ENCODE measurements around the gene NOTUM. TPM values are rescaled to one million over a fixed set of nuclear protein-coding genes. Genes with fewer than 3 reads are reported as not detected.
A peak's percentile ranks its signal among the peaks of the same experiment; 100 is the strongest.

NOTUM gene
- total and polyA plus RNA-seq, 9 of the 15 experiments (the other 6 are each of a cell fraction or from before 2014, with no cell fraction given): 0.03 to 14.0 (median 4.1) TPM

DNA sequence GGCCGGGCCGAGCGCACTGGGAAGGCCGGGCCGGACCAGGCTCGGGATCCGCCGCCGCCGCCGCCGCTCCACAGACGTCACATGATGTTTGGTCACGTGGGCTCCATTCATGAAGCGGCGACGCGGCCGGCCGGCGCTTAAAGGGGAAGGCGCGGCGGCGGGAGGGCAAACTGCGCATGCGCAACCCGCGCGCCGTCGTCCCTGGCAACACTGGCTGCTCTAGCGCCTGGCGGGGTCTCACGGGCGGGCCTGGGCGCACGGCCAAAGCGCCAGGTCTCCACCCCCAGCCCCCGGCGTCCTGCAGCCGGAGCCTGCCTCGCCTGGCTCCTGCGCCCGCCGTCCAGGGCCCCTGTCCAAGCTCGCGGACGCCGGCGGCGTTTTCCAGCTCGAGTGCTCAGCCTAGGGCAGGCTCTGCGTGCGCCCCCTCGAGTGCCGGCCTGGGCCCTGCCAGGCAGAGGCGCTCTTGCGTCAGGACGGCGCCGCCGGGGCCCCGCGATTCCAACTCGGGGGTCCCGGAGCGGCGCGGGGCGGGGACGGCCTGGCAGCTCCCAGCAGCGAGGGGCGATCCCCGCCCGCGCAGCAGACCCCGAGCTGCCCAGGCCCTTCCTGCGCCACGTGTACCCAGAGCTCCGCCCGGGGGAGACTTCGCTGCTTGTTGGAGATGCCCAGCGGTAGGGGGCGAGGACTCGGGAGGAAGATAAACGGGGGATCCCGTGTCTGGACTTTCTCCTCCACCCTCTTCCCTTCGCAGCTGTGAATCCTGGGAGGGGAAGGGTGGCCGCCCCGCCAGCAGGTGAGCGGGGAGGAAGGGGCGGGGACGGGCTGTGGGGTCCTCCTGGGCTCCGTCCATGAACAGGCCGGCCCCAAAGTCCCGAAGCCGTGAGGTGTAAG, 33.1 kb downstream of the NOTUM start, which contains the start of gene MAFG (continued):
- TF ChIP-seq, protein P1, sequence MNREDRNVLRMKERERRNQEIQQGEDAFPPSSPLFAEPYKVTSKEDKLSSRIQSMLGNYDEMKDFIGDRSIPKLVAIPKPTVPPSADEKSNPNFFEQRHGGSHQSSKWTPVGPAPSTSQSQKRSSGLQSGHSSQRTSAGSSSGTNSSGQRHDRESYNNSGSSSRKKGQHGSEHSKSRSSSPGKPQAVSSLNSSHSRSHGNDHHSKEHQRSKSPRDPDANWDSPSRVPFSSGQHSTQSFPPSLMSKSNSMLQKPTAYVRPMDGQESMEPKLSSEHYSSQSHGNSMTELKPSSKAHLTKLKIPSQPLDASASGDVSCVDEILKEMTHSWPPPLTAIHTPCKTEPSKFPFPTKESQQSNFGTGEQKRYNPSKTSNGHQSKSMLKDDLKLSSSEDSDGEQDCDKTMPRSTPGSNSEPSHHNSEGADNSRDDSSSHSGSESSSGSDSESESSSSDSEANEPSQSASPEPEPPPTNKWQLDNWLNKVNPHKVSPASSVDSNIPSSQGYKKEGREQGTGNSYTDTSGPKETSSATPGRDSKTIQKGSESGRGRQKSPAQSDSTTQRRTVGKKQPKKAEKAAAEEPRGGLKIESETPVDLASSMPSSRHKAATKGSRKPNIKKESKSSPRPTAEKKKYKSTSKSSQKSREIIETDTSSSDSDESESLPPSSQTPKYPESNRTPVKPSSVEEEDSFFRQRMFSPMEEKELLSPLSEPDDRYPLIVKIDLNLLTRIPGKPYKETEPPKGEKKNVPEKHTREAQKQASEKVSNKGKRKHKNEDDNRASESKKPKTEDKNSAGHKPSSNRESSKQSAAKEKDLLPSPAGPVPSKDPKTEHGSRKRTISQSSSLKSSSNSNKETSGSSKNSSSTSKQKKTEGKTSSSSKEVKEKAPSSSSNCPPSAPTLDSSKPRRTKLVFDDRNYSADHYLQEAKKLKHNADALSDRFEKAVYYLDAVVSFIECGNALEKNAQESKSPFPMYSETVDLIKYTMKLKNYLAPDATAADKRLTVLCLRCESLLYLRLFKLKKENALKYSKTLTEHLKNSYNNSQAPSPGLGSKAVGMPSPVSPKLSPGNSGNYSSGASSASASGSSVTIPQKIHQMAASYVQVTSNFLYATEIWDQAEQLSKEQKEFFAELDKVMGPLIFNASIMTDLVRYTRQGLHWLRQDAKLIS (CRISPR knock-in tag; IDR thresholded peaks at IDR 0.05): peak; percentile 45
- TF ChIP-seq BMI1 (IDR thresholded peaks at IDR 0.05; ENCODE audit: low read length): peak; percentile 73
- TF ChIP-seq, protein P2, sequence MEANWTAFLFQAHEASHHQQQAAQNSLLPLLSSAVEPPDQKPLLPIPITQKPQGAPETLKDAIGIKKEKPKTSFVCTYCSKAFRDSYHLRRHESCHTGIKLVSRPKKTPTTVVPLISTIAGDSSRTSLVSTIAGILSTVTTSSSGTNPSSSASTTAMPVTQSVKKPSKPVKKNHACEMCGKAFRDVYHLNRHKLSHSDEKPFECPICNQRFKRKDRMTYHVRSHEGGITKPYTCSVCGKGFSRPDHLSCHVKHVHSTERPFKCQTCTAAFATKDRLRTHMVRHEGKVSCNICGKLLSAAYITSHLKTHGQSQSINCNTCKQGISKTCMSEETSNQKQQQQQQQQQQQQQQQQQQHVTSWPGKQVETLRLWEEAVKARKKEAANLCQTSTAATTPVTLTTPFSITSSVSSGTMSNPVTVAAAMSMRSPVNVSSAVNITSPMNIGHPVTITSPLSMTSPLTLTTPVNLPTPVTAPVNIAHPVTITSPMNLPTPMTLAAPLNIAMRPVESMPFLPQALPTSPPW (CRISPR knock-in tag; IDR thresholded peaks at IDR 0.05): peak; percentile 32
- peak; percentile 52; the same call in 1 of the 2 replicates for TF ChIP-seq PHF8 (IDR thresholded peaks at IDR 0.05; ENCODE audit: borderline replicate concordance, low read length)
- TF ChIP-seq MEIS2 (IDR thresholded peaks at IDR 0.05; ENCODE audit: partially characterized antibody): peak; percentile 92
- TF ChIP-seq, protein P3, sequence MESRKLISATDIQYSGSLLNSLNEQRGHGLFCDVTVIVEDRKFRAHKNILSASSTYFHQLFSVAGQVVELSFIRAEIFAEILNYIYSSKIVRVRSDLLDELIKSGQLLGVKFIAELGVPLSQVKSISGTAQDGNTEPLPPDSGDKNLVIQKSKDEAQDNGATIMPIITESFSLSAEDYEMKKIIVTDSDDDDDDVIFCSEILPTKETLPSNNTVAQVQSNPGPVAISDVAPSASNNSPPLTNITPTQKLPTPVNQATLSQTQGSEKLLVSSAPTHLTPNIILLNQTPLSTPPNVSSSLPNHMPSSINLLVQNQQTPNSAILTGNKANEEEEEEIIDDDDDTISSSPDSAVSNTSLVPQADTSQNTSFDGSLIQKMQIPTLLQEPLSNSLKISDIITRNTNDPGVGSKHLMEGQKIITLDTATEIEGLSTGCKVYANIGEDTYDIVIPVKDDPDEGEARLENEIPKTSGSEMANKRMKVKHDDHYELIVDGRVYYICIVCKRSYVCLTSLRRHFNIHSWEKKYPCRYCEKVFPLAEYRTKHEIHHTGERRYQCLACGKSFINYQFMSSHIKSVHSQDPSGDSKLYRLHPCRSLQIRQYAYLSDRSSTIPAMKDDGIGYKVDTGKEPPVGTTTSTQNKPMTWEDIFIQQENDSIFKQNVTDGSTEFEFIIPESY (CRISPR knock-in tag; IDR thresholded peaks at IDR 0.05): peak; percentile 86
- TF ChIP-seq, protein P4, sequence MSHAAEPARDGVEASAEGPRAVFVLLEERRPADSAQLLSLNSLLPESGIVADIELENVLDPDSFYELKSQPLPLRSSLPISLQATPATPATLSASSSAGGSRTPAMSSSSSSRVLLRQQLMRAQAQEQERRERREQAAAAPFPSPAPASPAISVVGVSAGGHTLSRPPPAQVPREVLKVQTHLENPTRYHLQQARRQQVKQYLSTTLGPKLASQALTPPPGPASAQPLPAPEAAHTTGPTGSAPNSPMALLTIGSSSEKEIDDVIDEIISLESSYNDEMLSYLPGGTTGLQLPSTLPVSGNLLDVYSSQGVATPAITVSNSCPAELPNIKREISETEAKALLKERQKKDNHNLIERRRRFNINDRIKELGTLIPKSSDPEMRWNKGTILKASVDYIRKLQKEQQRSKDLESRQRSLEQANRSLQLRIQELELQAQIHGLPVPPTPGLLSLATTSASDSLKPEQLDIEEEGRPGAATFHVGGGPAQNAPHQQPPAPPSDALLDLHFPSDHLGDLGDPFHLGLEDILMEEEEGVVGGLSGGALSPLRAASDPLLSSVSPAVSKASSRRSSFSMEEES (CRISPR knock-in tag; IDR thresholded peaks at IDR 0.05): peak; percentile 99
- TF ChIP-seq, protein P5, sequence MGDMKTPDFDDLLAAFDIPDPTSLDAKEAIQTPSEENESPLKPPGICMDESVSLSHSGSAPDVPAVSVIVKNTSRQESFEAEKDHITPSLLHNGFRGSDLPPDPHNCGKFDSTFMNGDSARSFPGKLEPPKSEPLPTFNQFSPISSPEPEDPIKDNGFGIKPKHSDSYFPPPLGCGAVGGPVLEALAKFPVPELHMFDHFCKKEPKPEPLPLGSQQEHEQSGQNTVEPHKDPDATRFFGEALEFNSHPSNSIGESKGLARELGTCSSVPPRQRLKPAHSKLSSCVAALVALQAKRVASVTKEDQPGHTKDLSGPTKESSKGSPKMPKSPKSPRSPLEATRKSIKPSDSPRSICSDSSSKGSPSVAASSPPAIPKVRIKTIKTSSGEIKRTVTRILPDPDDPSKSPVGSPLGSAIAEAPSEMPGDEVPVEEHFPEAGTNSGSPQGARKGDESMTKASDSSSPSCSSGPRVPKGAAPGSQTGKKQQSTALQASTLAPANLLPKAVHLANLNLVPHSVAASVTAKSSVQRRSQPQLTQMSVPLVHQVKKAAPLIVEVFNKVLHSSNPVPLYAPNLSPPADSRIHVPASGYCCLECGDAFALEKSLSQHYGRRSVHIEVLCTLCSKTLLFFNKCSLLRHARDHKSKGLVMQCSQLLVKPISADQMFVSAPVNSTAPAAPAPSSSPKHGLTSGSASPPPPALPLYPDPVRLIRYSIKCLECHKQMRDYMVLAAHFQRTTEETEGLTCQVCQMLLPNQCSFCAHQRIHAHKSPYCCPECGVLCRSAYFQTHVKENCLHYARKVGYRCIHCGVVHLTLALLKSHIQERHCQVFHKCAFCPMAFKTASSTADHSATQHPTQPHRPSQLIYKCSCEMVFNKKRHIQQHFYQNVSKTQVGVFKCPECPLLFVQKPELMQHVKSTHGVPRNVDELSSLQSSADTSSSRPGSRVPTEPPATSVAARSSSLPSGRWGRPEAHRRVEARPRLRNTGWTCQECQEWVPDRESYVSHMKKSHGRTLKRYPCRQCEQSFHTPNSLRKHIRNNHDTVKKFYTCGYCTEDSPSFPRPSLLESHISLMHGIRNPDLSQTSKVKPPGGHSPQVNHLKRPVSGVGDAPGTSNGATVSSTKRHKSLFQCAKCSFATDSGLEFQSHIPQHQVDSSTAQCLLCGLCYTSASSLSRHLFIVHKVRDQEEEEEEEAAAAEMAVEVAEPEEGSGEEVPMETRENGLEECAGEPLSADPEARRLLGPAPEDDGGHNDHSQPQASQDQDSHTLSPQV (IDR thresholded peaks at IDR 0.05): peak; percentile 55; the same call in 1 of the 2 replicates
- TF ChIP-seq NRF1 (conservative IDR thresholded peaks at IDR 0.05 in 1 of 2, IDR thresholded peaks at IDR 0.05 in 1 of 2): peak; percentile 98
- TF ChIP-seq TAF1 (IDR thresholded peaks at IDR 0.05; ENCODE audit: control insufficient read depth, extremely low read depth, insufficient read depth, low read length, severe bottlenecking): peak; percentile 51
- TF ChIP-seq RAD21 (CRISPR knock-in tag; conservative IDR thresholded peaks at IDR 0.05 in 1 of 2, IDR thresholded peaks at IDR 0.05 in 1 of 2): peak; percentile 40 to 55
